ENCODE data around the gene METTL21C. TPM values are rescaled to one million over a fixed set of nuclear protein-coding genes. Genes with fewer than 3 reads are reported as not detected.

The METTL21C gene
- total RNA-seq, 1 experiment from 2014 or later: not detected

DNA sequence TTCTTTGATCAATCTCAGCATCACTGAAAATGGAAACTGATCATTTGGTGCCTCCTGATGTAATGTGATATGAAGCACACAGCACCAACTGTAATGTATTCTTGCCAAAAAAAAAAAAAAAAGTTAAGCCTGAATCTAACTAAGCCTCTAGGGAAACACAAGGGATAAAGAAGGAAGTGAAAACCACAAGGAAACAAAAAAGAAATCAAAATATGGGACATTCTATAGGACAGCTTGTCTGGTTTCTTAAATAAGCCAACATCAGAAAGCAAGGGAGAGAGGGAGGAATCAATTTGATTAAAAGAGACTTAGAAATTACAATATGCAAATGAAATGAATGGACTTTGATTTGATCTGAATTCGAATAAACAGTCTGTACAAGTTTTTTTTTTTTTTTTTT is 20.6 kb upstream of the METTL21C start:
- no peaks in the 10 kb centered on the region for H3K79me2 ChIP-seq (ENCODE audit: low read length)
- H3K4me3 ChIP-seq (ENCODE audit: low read length): no peak overlapping the region
- H3K36me3 ChIP-seq (ENCODE audit: insufficient read depth, low read length): no peaks in the 10 kb centered on the region
- H3K27me3 ChIP-seq (ENCODE audit: low read length): no peaks in the 10 kb centered on the region
- no peak overlapping the region for H3K9ac ChIP-seq (ENCODE audit: low read length)
- no peak overlapping the region for H3K27ac ChIP-seq (ENCODE audit: low read length)
- DNase-seq: no peak
- no peaks in the 10 kb centered on the region for H3K9me3 ChIP-seq (ENCODE audit: low read length)
- no peak overlapping the region for H3K4me2 ChIP-seq (ENCODE audit: low read depth, low read length, poor library complexity, severe bottlenecking)
- H3K9me2 ChIP-seq (replicated peaks; ENCODE audit: insufficient read depth, low read length): no peaks in the 10 kb centered on the region
- H2AFZ ChIP-seq (ENCODE audit: low read length): no peak overlapping the region
- H3K4me1 ChIP-seq (ENCODE audit: low read length): no peaks in the 10 kb centered on the region
- no peaks in the 10 kb centered on the region for H4K20me1 ChIP-seq (ENCODE audit: insufficient read depth, low read depth, low read length)

DNA sequence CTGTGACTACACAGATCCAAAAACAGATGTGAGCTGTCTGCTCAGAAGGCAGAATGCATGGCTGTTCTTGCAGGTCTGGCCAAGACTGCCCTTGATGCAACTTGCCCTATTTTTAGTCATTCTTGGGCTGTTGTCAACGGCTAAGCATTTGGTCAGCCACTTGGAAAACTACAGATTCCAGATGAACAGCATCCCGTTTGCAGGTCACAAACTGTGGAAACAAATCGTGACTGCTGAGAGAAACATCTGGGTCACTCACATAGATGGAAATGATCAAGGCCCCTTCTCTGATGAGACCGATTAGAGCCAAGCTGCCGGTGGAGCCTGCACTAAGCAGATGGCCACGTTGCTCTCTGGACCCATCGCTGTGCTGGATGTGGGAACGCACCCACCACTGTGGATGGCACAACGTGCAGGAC is 15.4 kb upstream of the METTL21C start:
- Histone ChIP-seq H3K27ac (ENCODE audit: low read length) (no peak overlapping the region), H3K4me2 (ENCODE audit: low read depth, low read length, poor library complexity, severe bottlenecking) (no peak overlapping the region), H3K9me2 (replicated peaks; ENCODE audit: insufficient read depth, low read length) (no peaks in the 10 kb centered on the region), H3K36me3 (ENCODE audit: insufficient read depth, low read length) (no peaks in the 10 kb centered on the region), H3K9ac (ENCODE audit: low read length) (no peak overlapping the region), H3K9me3 (ENCODE audit: low read length) (no peaks in the 10 kb centered on the region), H3K79me2 (ENCODE audit: low read length) (no peaks in the 10 kb centered on the region), H2AFZ (ENCODE audit: low read length) (no peak overlapping the region), H4K20me1 (ENCODE audit: insufficient read depth, low read depth, low read length) (no peaks in the 10 kb centered on the region), H3K4me1 (ENCODE audit: low read length) (no peaks in the 10 kb centered on the region), H3K27me3 (ENCODE audit: low read length) (no peaks in the 10 kb centered on the region), H3K4me3 (ENCODE audit: low read length) (no peak overlapping the region)
- no peak for DNase-seq

- no peak overlapping the region for H3K27ac ChIP-seq (ENCODE audit: low read length)
- no peaks in the 10 kb centered on the region for H3K4me1 ChIP-seq (ENCODE audit: low read length)
- no peak overlapping the region for H2AFZ ChIP-seq (ENCODE audit: low read length)
- no peaks in the 10 kb centered on the region for H3K79me2 ChIP-seq (ENCODE audit: low read length)
- no peak for DNase-seq
- no peaks in the 10 kb centered on the region for H3K9me2 ChIP-seq (replicated peaks; ENCODE audit: insufficient read depth, low read length)
- H3K27me3 ChIP-seq (ENCODE audit: low read length): no peaks in the 10 kb centered on the region
- H3K36me3 ChIP-seq (ENCODE audit: insufficient read depth, low read length): no peaks in the 10 kb centered on the region
- no peaks in the 10 kb centered on the region for H3K9me3 ChIP-seq (ENCODE audit: low read length)
- H3K4me3 ChIP-seq (ENCODE audit: low read length): no peak overlapping the region
- H4K20me1 ChIP-seq (ENCODE audit: insufficient read depth, low read depth, low read length): no peaks in the 10 kb centered on the region
- no peak overlapping the region for H3K4me2 ChIP-seq (ENCODE audit: low read depth, low read length, poor library complexity, severe bottlenecking)
- no peak overlapping the region for H3K9ac ChIP-seq (ENCODE audit: low read length)
These were observed 14.7 kb upstream of the METTL21C start for GRCh38 chr13:102709536-102709935.

- DNase-seq: no peak
- Histone ChIP-seq H3K9me3 (ENCODE audit: low read length) (no peaks in the 10 kb centered on the region), H3K36me3 (ENCODE audit: insufficient read depth, low read length) (no peaks in the 10 kb centered on the region), H3K4me3 (ENCODE audit: low read length) (no peak overlapping the region), H3K4me2 (ENCODE audit: low read depth, low read length, poor library complexity, severe bottlenecking) (no peak overlapping the region), H3K79me2 (ENCODE audit: low read length) (no peaks in the 10 kb centered on the region), H3K27me3 (ENCODE audit: low read length) (no peaks in the 10 kb centered on the region), H2AFZ (ENCODE audit: low read length) (no peak overlapping the region), H3K9me2 (replicated peaks; ENCODE audit: insufficient read depth, low read length) (no peaks in the 10 kb centered on the region), H3K27ac (ENCODE audit: low read length) (no peak overlapping the region), H4K20me1 (ENCODE audit: insufficient read depth, low read depth, low read length) (no peaks in the 10 kb centered on the region), H3K4me1 (ENCODE audit: low read length) (no peaks in the 10 kb centered on the region), H3K9ac (ENCODE audit: low read length) (no peak overlapping the region)
These were observed 14.1 kb upstream of the METTL21C start for GRCh38 chr13:102708991-102709390.

DNA sequence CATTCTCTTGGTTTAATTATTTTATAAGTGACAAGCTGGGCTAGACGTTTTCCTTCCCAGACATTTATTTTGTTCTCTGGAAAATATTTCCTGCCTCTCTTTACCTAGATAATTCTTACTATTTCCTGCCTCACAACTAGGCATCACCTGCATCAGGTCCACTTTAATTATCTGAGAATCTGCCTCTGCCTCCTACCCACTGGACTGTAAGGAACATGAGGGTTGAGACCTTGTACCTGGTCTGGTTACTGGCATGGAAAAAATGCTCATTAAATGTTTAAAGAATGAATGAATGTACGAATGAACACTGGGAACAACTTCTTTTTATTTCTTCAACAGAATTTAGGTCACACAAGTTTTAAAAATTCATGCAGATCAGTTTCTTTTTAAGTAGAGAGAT is 13.4 kb upstream of the METTL21C start:
- no peaks in the 10 kb centered on the region for H4K20me1 ChIP-seq (ENCODE audit: insufficient read depth, low read depth, low read length)
- no peak overlapping the region for H2AFZ ChIP-seq (ENCODE audit: low read length)
- no peak overlapping the region for H3K4me3 ChIP-seq (ENCODE audit: low read length)
- H3K9me2 ChIP-seq (replicated peaks; ENCODE audit: insufficient read depth, low read length): no peaks in the 10 kb centered on the region
- H3K9me3 ChIP-seq (ENCODE audit: low read length): no peaks in the 10 kb centered on the region
- no peak overlapping the region for H3K9ac ChIP-seq (ENCODE audit: low read length)
- DNase-seq: no peak
- H3K79me2 ChIP-seq (ENCODE audit: low read length): no peaks in the 10 kb centered on the region
- H3K27me3 ChIP-seq (ENCODE audit: low read length): no peaks in the 10 kb centered on the region
- H3K4me1 ChIP-seq (ENCODE audit: low read length): no peaks in the 10 kb centered on the region
- H3K36me3 ChIP-seq (ENCODE audit: insufficient read depth, low read length): no peaks in the 10 kb centered on the region
- no peak overlapping the region for H3K27ac ChIP-seq (ENCODE audit: low read length)
- no peak overlapping the region for H3K4me2 ChIP-seq (ENCODE audit: low read depth, low read length, poor library complexity, severe bottlenecking)

DNA sequence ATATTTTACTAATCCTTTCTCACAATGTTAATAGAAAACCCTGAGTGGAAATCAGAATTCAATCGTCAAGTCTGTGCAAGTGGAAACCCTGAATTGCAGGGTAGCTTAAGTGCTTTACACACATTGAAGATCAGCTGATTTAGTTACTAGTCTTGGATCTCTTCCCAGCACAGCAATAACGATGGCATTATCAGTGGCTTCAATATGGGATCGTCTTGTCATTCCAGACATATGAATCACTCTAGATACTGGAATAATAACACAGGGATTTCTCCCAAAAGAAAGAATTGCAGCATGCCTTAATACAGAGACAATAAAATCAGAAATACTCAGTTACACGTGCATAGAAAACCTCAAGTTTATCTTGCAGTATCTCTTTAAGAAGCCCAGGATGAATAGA is 12.6 kb upstream of the METTL21C start:
- Histone ChIP-seq H3K9me2 (replicated peaks; ENCODE audit: insufficient read depth, low read length) (no peaks in the 10 kb centered on the region), H2AFZ (ENCODE audit: low read length) (no peak overlapping the region), H3K27me3 (ENCODE audit: low read length) (no peaks in the 10 kb centered on the region), H3K4me3 (ENCODE audit: low read length) (no peak overlapping the region), H3K4me2 (ENCODE audit: low read depth, low read length, poor library complexity, severe bottlenecking) (no peak overlapping the region), H3K79me2 (ENCODE audit: low read length) (no peaks in the 10 kb centered on the region), H3K4me1 (ENCODE audit: low read length) (no peaks in the 10 kb centered on the region), H3K36me3 (ENCODE audit: insufficient read depth, low read length) (no peaks in the 10 kb centered on the region), H3K27ac (ENCODE audit: low read length) (no peak overlapping the region), H3K9ac (ENCODE audit: low read length) (no peak overlapping the region), H4K20me1 (ENCODE audit: insufficient read depth, low read depth, low read length) (no peaks in the 10 kb centered on the region), H3K9me3 (ENCODE audit: low read length) (no peaks in the 10 kb centered on the region)
- DNase-seq: no peak

- no peak overlapping the region for H3K9ac ChIP-seq (ENCODE audit: low read length)
- no peak overlapping the region for H3K27ac ChIP-seq (ENCODE audit: low read length)
- no peak overlapping the region for H3K4me2 ChIP-seq (ENCODE audit: low read depth, low read length, poor library complexity, severe bottlenecking)
- no peaks in the 10 kb centered on the region for H3K27me3 ChIP-seq (ENCODE audit: low read length)
- no peaks in the 10 kb centered on the region for H3K9me3 ChIP-seq (ENCODE audit: low read length)
- H4K20me1 ChIP-seq (ENCODE audit: insufficient read depth, low read depth, low read length): no peaks in the 10 kb centered on the region
- no peak for DNase-seq
- H3K36me3 ChIP-seq (ENCODE audit: insufficient read depth, low read length): no peaks in the 10 kb centered on the region
- H3K4me1 ChIP-seq (ENCODE audit: low read length): no peaks in the 10 kb centered on the region
- H3K4me3 ChIP-seq (ENCODE audit: low read length): no peak overlapping the region
- H3K79me2 ChIP-seq (ENCODE audit: low read length): no peaks in the 10 kb centered on the region
- H3K9me2 ChIP-seq (replicated peaks; ENCODE audit: insufficient read depth, low read length): no peaks in the 10 kb centered on the region
- H2AFZ ChIP-seq (ENCODE audit: low read length): no peak overlapping the region
These were observed 9.6 kb upstream of the METTL21C start for GRCh38 chr13:102704238-102705058.

DNA sequence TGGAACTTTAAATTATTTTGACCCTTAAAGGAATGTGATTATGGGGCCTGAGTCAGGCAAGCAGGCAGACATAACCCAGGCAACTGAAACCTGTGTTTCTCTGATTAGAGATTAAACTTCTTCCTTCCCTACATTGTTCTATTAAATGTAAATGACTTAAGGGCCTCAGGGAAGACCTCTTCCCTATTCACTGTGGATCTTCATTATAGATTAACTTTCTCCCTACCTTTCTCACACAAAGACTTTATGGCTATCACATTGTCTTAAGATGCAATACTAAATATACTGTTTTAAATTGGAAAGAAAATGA is 8.8 kb upstream of the METTL21C start:
- no peak overlapping the region for H3K27ac ChIP-seq (ENCODE audit: low read length)
- no peaks in the 10 kb centered on the region for H3K79me2 ChIP-seq (ENCODE audit: low read length)
- no peak for DNase-seq
- no peaks in the 10 kb centered on the region for H3K4me1 ChIP-seq (ENCODE audit: low read length)
- H3K9me2 ChIP-seq (replicated peaks; ENCODE audit: insufficient read depth, low read length): no peaks in the 10 kb centered on the region
- H4K20me1 ChIP-seq (ENCODE audit: insufficient read depth, low read depth, low read length): no peaks in the 10 kb centered on the region
- H3K4me2 ChIP-seq (ENCODE audit: low read depth, low read length, poor library complexity, severe bottlenecking): no peak overlapping the region
- H3K27me3 ChIP-seq (ENCODE audit: low read length): no peaks in the 10 kb centered on the region
- no peak overlapping the region for H3K4me3 ChIP-seq (ENCODE audit: low read length)
- H3K9ac ChIP-seq (ENCODE audit: low read length): no peak overlapping the region
- no peak overlapping the region for H2AFZ ChIP-seq (ENCODE audit: low read length)
- H3K36me3 ChIP-seq (ENCODE audit: insufficient read depth, low read length): no peaks in the 10 kb centered on the region
- no peaks in the 10 kb centered on the region for H3K9me3 ChIP-seq (ENCODE audit: low read length)

All from Karpas-422 (cell line).